AG09309 (cell line): ENCODE results near the gene BPTF.
"Not testable (repeated sequence)": the region's sequence is repeated elsewhere in the genome, so short reads cannot be mapped to it uniquely, and the experiment has no call there.

Experiments used
- DNase-seq: peaks from one replicate; pipeline ENCODE4 v3.0.0-alpha.2; 2010; ENCODE audit warnings: low read depth
- H3K4me3 ChIP-seq: 2 replicates; pipeline ENCODE4 v1.5.1; 2011; ENCODE audit warnings: mild to moderate bottlenecking, low read depth, low read length, moderate library complexity; ENCODE audit not compliant: control insufficient read depth
- CTCF ChIP-seq: IDR thresholded peaks from 2 replicates; pipeline ENCODE4 v1.5.1; 2011; ENCODE audit warnings: mild to moderate bottlenecking, low read depth, low read length, inconsistent platforms; ENCODE audit not compliant: insufficient read depth, control insufficient read depth; ENCODE audit errors: missing control alignments

BPTF gene

DNA sequence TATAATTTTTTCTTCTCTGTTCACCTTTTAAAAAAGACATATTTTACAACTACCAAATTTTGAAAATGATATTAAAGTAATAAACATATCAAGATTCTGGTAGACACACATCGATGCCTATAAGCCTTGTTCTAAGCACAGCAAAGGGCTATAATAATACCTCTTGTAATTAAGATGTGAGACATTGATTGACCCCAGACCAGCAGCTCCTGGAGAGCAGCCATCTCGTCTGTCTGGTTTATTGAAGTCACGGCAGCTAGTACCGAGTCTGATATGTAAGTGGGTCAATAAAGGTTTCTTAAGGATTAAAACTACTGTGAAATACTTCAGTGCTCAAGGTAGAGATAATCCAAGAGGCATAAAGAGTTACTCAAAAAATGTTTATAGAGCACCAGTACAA, 94.9 kb downstream of the BPTF start:
- H3K4me3 ChIP-seq: no peak overlapping the region
- no peak for TF ChIP-seq CTCF
- DNase-seq: no peak

- DNase-seq: no peak
- no peak for TF ChIP-seq CTCF
- H3K4me3 ChIP-seq: no peak overlapping the region
Measured at GRCh38 chr17:67922503-67922902, 97.2 kb downstream of the BPTF start.

- not testable (repeated sequence) for DNase-seq, H3K4me3 ChIP-seq
Measured at GRCh38 chr17:67928842-67929241, 103.5 kb downstream of the BPTF start.

- H3K4me3 ChIP-seq: no peak overlapping the region
- no peak for DNase-seq
- TF ChIP-seq CTCF: no peak
Measured at GRCh38 chr17:67931227-67931626, 105.9 kb downstream of the BPTF start.

DNA sequence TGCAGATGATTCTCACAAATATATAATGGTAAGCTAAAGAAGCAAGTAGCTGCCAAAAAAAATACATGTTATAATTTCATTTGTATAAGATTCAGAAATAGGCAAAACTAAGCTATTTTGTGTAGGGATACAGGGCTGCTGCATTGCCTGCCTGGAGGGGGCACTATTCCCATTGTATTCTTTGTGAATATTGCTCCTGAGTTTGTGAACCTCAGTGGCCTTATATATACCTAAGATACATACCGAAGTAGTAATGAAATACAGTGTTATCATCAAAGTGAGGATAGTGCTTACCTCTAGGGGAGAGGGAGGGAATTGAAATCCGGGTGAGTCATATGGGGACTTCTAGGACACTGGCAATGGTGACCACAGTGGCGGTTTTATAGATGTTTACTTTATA, 117.5 kb downstream of the BPTF start:
- DNase-seq: no peak
- H3K4me3 ChIP-seq: no peak overlapping the region
- peak; percentile 50 for TF ChIP-seq CTCF

- TF ChIP-seq CTCF: no peak
- DNase-seq: no peak
- no peak overlapping the region for H3K4me3 ChIP-seq
Measured at GRCh38 chr17:67944035-67944434, 118.7 kb downstream of the BPTF start.

DNA sequence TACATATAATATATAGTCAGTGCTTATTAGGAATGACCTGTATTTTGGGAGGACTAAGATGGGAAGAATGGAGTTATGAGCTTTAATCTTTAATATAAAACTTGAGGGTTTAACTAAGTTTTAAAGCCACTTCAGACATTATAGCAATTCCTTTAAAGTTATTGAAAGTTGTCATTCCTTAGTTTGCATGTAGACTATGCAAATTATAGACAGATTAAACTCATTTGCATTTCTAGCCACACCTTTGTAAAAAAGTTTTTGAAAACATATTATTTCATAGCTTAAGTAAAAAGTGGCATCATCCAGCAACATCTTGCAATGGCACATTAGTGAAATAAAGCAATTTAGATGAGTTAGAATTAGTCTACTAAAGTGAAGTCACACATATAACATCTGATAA, 121.2 kb downstream of the BPTF start:
- DNase-seq: no peak
- H3K4me3 ChIP-seq: no peak overlapping the region
- TF ChIP-seq CTCF: no peak
